A673 (cell line): Measurements from ENCODE around the gene GRIK5. TPM values are rescaled to one million over a fixed set of nuclear protein-coding genes. Genes with fewer than 3 reads are reported as not detected.

Experiments
- BruUV-seq: library from RNA; stranded (reverse); fragments of 400-500 nt; replicated peaks from 2 replicates; lab custom pipeline; 2021; lab: Mats Ljungman, UMichigan
- CTCF ChIA-PET: fragments of 300-600 bp; sonication (Branson Sonifier 250); formaldehyde crosslinking; loops from one replicate; lab custom pipeline; 2022; ENCODE audit warnings: antibody characterized with exemption; lab: Charles Lee
- POLR2A ChIA-PET: fragments of 300-600 bp; sonication (Branson Sonifier 250); formaldehyde crosslinking; loops from one replicate; lab custom pipeline; 2022; ENCODE audit warnings: antibody characterized with exemption; ENCODE audit not compliant: low non-redundant PET; lab: Charles Lee
- DNase-seq: peaks from one replicate; pipeline ENCODE4 v3.0.0-alpha.2; 2015; ENCODE audit warnings: low spot score
- H3K27ac ChIP-seq: fragments of 200-600 bp; sonication (generic); 2 replicates; pipeline ENCODE4 v1.5.1; 2016; ENCODE audit warnings: mixed run types, low read depth, mild to moderate bottlenecking, mixed read lengths, antibody characterized with exemption, low read length; ENCODE audit not compliant: poor library complexity, severe bottlenecking
- H3K27me3 ChIP-seq: fragments of 200-600 bp; sonication (generic); replicated peaks from 2 replicates; pipeline ENCODE4 v1.6.1; 2017; ENCODE audit warnings: mixed run types, low read depth, mild to moderate bottlenecking, mixed read lengths, antibody characterized with exemption, low read length; ENCODE audit not compliant: insufficient read depth, poor library complexity
- H3K36me3 ChIP-seq: fragments of 200-600 bp; sonication (generic); 2 replicates; pipeline ENCODE4 v1.6.1; 2016; ENCODE audit warnings: mixed run types, mild to moderate bottlenecking, mixed read lengths, antibody characterized with exemption, low read length; ENCODE audit not compliant: insufficient read depth, poor library complexity, severe bottlenecking
- H3K4me1 ChIP-seq: fragments of 200-600 bp; sonication (generic); 2 replicates; pipeline ENCODE4 v1.6.1; 2017; ENCODE audit warnings: mixed run types, mild to moderate bottlenecking, mixed read lengths, antibody characterized with exemption, low read length; ENCODE audit not compliant: insufficient read depth, poor library complexity, severe bottlenecking
- H3K4me3 ChIP-seq: fragments of 200-600 bp; sonication (generic); 2 replicates; pipeline ENCODE4 v1.5.1; 2016; ENCODE audit warnings: low read depth, mixed run types, mild to moderate bottlenecking, mixed read lengths, low read length; ENCODE audit not compliant: poor library complexity, severe bottlenecking
- H3K9me3 ChIP-seq: fragments of 200-600 bp; sonication (generic); 2 replicates; pipeline ENCODE4 v1.6.1; 2016; ENCODE audit warnings: mixed run types, low read depth, mild to moderate bottlenecking, mixed read lengths, antibody characterized with exemption, low read length; ENCODE audit not compliant: poor library complexity, severe bottlenecking
- CTCF ChIP-seq: fragments of 300-800, 200-600 bp; sonication (generic); conservative IDR thresholded peaks from 2 replicates; pipeline ENCODE4 v1.5.1; 2017; ENCODE audit warnings: low read depth, mild to moderate bottlenecking, antibody characterized with exemption, low read length, moderate library complexity, mixed read lengths
- EZH2 ChIP-seq: fragments of 200-600 bp; sonication (generic); IDR thresholded peaks from 2 replicates; pipeline ENCODE4 v1.6.1; 2017; ENCODE audit warnings: borderline replicate concordance, low read depth, mild to moderate bottlenecking, mixed read lengths, antibody characterized with exemption, low read length; ENCODE audit not compliant: poor library complexity, severe bottlenecking
- intact Hi-C: fragments of 100-400 bp; cut with micrococcal nuclease; formaldehyde crosslinking; loops from one replicate; pipeline ENCODE4 v1.10.0; 2022; ENCODE audit not compliant: unreplicated experiment
- total RNA-seq: library from RNA; stranded (reverse); gene quantifications from 2 replicates; pipeline ENCODE4 v1.2.3, GENCODE V29; 2021

The GRIK5 gene
- total RNA-seq, 1 experiment from 2014 or later: 24.0 TPM

- no peak for DNase-seq
- Histone ChIP-seq H3K9me3 (no peaks in the 10 kb centered on the region), H3K4me1 (no peaks in the 10 kb centered on the region), H3K27ac (no peak overlapping the region), H3K27me3 (no peaks in the 10 kb centered on the region), H3K4me3 (no peak overlapping the region), H3K36me3 (no peaks in the 10 kb centered on the region)
- POLR2A ChIA-PET: no interaction called here
- no TSS peak for BruUV-seq
- CTCF ChIA-PET: no interaction called here
- TF ChIP-seq EZH2: no peak
- TF ChIP-seq CTCF: no peak
- intact Hi-C loops: no loop called here
These were observed 29.4 kb upstream of the GRIK5 start for GRCh38 chr19:42099336-42099925.

GRCh38 chr19:42098781-42099180 is 28.8 kb upstream of the GRIK5 start:
- no peak for DNase-seq
- TF ChIP-seq EZH2 (no peak), CTCF (no peak)
- no peak overlapping the region for H3K27ac ChIP-seq
- H3K36me3 ChIP-seq: no peaks in the 10 kb centered on the region
- intact Hi-C loops: no loop called here
- no peaks in the 10 kb centered on the region for H3K27me3 ChIP-seq
- no peaks in the 10 kb centered on the region for H3K9me3 ChIP-seq
- ChIA-PET POLR2A (no interaction called here), CTCF (no interaction called here)
- H3K4me1 ChIP-seq: no peaks in the 10 kb centered on the region
- BruUV-seq: no TSS peak
- no peak overlapping the region for H3K4me3 ChIP-seq

- no TSS peak for BruUV-seq
- no peak for TF ChIP-seq CTCF
- no peak for TF ChIP-seq EZH2
These were observed 27.5 kb upstream of the GRIK5 start for GRCh38 chr19:42097461-42097860.

More at GRCh38 chr19:42097461-42097860, 27.5 kb upstream of the GRIK5 start:
- no peak for DNase-seq
- Histone ChIP-seq H3K27me3 (no peaks in the 10 kb centered on the region), H3K4me1 (no peaks in the 10 kb centered on the region), H3K9me3 (no peaks in the 10 kb centered on the region), H3K4me3 (no peak overlapping the region), H3K36me3 (no peaks in the 10 kb centered on the region), H3K27ac (no peak overlapping the region)
- POLR2A ChIA-PET: no interaction called here
- intact Hi-C loops: no loop called here
- CTCF ChIA-PET: interaction anchor here (0.7 kb wide), 1 partner anchor 98 kb away, joined by 3 read pairs; no protein-coding TSS in a partner anchor
